Right cardiac atrium (tissue), 5 donors: Measurements from ENCODE around the gene MPST. TPM values are rescaled to one million over a fixed set of nuclear protein-coding genes. Genes with fewer than 3 reads are reported as not detected.

Experiments
- ATAC-seq, 2 donors: fragments of 200-7000 bp; cut with Tn5 transposase; one replicate each; pipeline versions ENCODE4 v1.8.0 to v1.9.1; 2020; ENCODE audit warnings: moderate library complexity in 2 of 2, mild to moderate bottlenecking in 1 of 2
- DNase-seq, 3 donors: peaks; one replicate each; pipeline ENCODE4 v3.0.0-alpha.2; 2020
- H3K27ac ChIP-seq: one replicate; pipeline ENCODE4 v1.5.1; 2013; ENCODE audit warnings: mild to moderate bottlenecking, low read length, control low read depth, moderate library complexity
- H3K27me3 ChIP-seq: one replicate; pipeline ENCODE4 v1.6.1; 2013; ENCODE audit not compliant: control insufficient read depth, insufficient read depth
- H3K4me1 ChIP-seq: one replicate; pipeline ENCODE4 v1.6.1; 2013; ENCODE audit warnings: low read length; ENCODE audit not compliant: control insufficient read depth, insufficient read depth
- H3K4me3 ChIP-seq: one replicate; pipeline ENCODE4 v1.5.1; 2013; ENCODE audit warnings: low read length, control low read depth
- H3K9me3 ChIP-seq: one replicate; pipeline ENCODE4 v1.6.1; 2013; ENCODE audit warnings: low read length; ENCODE audit not compliant: control insufficient read depth
- WGBS: extraction: QIAGEN DNeasy Blood & Tissue Kit; methylation state at CpG from one replicate; pipeline ENCODE4 v1.1.7; 2013; 5-methylcytosine and 5-hydroxymethylcytosine counted together
- intact Hi-C, 4 donors: fragments of 100-400 bp; cut with DNase I; formaldehyde crosslinking; loops; one replicate each; pipeline versions ENCODE4 v1.11.0 to v1.14.0; 2022 to 2023
- polyA plus RNA-seq: library from polyadenylated mRNA; stranded (reverse); fragments of 200-250 nt; gene quantifications from one replicate; pipeline ENCODE4 v1.2.3, GENCODE V29; 2013
- total RNA-seq, 4 donors: library from RNA; stranded (reverse); fragmentation: NEBNext Ultra II Directional; extraction: Animal tissue kit (Norgen Biotek cat#: 25700); gene quantifications; one replicate each; pipeline ENCODE4 v1.2.1, GENCODE V29; 2021
- donor health status: healthy with polysubstance abuse.
- donor health status: DM: no; HTN: yes; CAD: no.
- donor health status: DM: no; HTN: no; CAD: no.
- donor health status: DM: no; HTN: yes; CAD: no; lungs with severe emphysema.
- donor health status: DM: yes; HTN: yes; CAD: no.

Gene MPST
- total and polyA plus RNA-seq, 5 donors, result 49.6 to 93.0 (median 57.3) TPM

- no peak overlapping the region for H3K27ac ChIP-seq
- intact Hi-C loops, result no loop called here
- DNase-seq, result peak in 2 of 3 donors; percentile 7 to 20
- no peak for ATAC-seq
- H3K27me3 ChIP-seq, result no peaks in the 10 kb centered on the region
- no peaks in the 10 kb centered on the region for H3K9me3 ChIP-seq
- H3K4me3 ChIP-seq, result no peak overlapping the region
- H3K4me1 ChIP-seq, result no peaks in the 10 kb centered on the region
- WGBS, result 91% methylated on average over 12 of the region's 12 CpGs
These were observed 38.4 kb downstream of the MPST start for GRCh38 chr22:37057796-37058510.

- H3K4me3 ChIP-seq, result no peak overlapping the region
- no peaks in the 10 kb centered on the region for H3K27me3 ChIP-seq
- WGBS, result 92% methylated on average over 28 of the region's 28 CpGs
- no peaks in the 10 kb centered on the region for H3K4me1 ChIP-seq
- intact Hi-C loops, result no loop called here
- no peaks in the 10 kb centered on the region for H3K9me3 ChIP-seq
- DNase-seq (peak in 2 of 3 donors; percentile 40 to 57), ATAC-seq (no peak)
- H3K27ac ChIP-seq, result no peak overlapping the region
These were observed 39.6 kb downstream of the MPST start for GRCh38 chr22:37058917-37059701.

GRCh38 chr22:37059876-37060449, 40.4 kb downstream of the MPST start:
- 87% methylated on average over 9 of the region's 9 CpGs for WGBS
- intact Hi-C loops, result no loop called here
- DNase-seq (peak in 2 of 3 donors; percentile 34 to 48), ATAC-seq (no peak)
- Histone ChIP-seq H3K4me3 (no peak overlapping the region), H3K27me3 (no peaks in the 10 kb centered on the region), H3K9me3 (no peaks in the 10 kb centered on the region), H3K4me1 (no peaks in the 10 kb centered on the region), H3K27ac (no peak overlapping the region)

GRCh38 chr22:37060801-37061610, 41.5 kb downstream of the MPST start:
- no peak overlapping the region for H3K27ac ChIP-seq
- H3K9me3 ChIP-seq, result no peaks in the 10 kb centered on the region
- no peak overlapping the region for H3K4me3 ChIP-seq
- no peaks in the 10 kb centered on the region for H3K4me1 ChIP-seq
- intact Hi-C loops, result no loop called here
- DNase-seq (peak in 2 of 3 donors; percentile 31 to 54), ATAC-seq (no peak)
- H3K27me3 ChIP-seq, result no peaks in the 10 kb centered on the region
- WGBS, result 84% methylated on average over 28 of the region's 28 CpGs

- no peaks in the 10 kb centered on the region for H3K4me1 ChIP-seq
- intact Hi-C loops, result no loop called here
These were observed 42.3 kb downstream of the MPST start for GRCh38 chr22:37061611-37062375.

GRCh38 chr22:37062376-37062675, 42.8 kb downstream of the MPST start:
- Histone ChIP-seq H3K27ac (no peak overlapping the region), H3K4me3 (no peak overlapping the region), H3K9me3 (no peaks in the 10 kb centered on the region), H3K4me1 (no peaks in the 10 kb centered on the region), H3K27me3 (no peaks in the 10 kb centered on the region)
- DNase-seq (peak in 2 of 3 donors; percentile 29 to 31), ATAC-seq (no peak)
- intact Hi-C loops, result no loop called here
- WGBS, result 62% methylated on average over 7 of the region's 7 CpGs

More at GRCh38 chr22:37061611-37062375, 42.3 kb downstream of the MPST start:
- ATAC-seq (no peak), DNase-seq (peak in 1 of 3 donors; percentile 43)
- Histone ChIP-seq H3K27ac (no peak overlapping the region), H3K9me3 (no peaks in the 10 kb centered on the region), H3K4me3 (no peak overlapping the region), H3K27me3 (no peaks in the 10 kb centered on the region)
- WGBS, result 87% methylated on average over 10 of the region's 10 CpGs

GRCh38 chr22:37062702-37063381, 43.3 kb downstream of the MPST start:
- H3K27me3 ChIP-seq, result no peaks in the 10 kb centered on the region
- intact Hi-C loops, result no loop called here
- ATAC-seq, result no peak

GRCh38 chr22:37063431-37064420, 44.2 kb downstream of the MPST start:
- WGBS, result 84% methylated on average over 28 of the region's 28 CpGs
- Histone ChIP-seq H3K4me1 (no peaks in the 10 kb centered on the region), H3K4me3 (no peak overlapping the region), H3K27ac (no peak overlapping the region), H3K27me3 (no peaks in the 10 kb centered on the region), H3K9me3 (no peaks in the 10 kb centered on the region)
- DNase-seq (peak in 2 of 3 donors; percentile 38 to 46), ATAC-seq (no peak)
- intact Hi-C loops, result no loop called here

More at GRCh38 chr22:37062702-37063381, 43.3 kb downstream of the MPST start:
- DNase-seq, result peak in 2 of 3 donors; percentile 32 to 53
- 88% methylated on average over 15 of the region's 15 CpGs for WGBS
- no peak overlapping the region for H3K4me3 ChIP-seq
- H3K27ac ChIP-seq, result no peak overlapping the region
- H3K9me3 ChIP-seq, result no peaks in the 10 kb centered on the region
- no peaks in the 10 kb centered on the region for H3K4me1 ChIP-seq

GRCh38 chr22:37064553-37064952, 45.0 kb downstream of the MPST start:
- intact Hi-C loops, result no loop called here
- ATAC-seq (no peak), DNase-seq (peak in 2 of 3 donors; percentile 40 to 50)
- Histone ChIP-seq H3K4me1 (no peaks in the 10 kb centered on the region), H3K4me3 (no peak overlapping the region), H3K27ac (no peak overlapping the region), H3K27me3 (no peaks in the 10 kb centered on the region), H3K9me3 (no peaks in the 10 kb centered on the region)
- 89% methylated on average over 11 of the region's 11 CpGs for WGBS
